Panc1 (cell line): ENCODE results near the gene ECEL1. TPM values are rescaled to one million over a fixed set of nuclear protein-coding genes. Genes with fewer than 3 reads are reported as not detected.

Experiments used
- ATAC-seq: fragments of 200-7000 bp; cut with Tn5 transposase; 2 replicates; pipeline ENCODE4 v1.9.1; 2020; ENCODE audit warnings: mild to moderate bottlenecking, moderate library complexity
- BruUV-seq: library from RNA; stranded (reverse); fragments of 400-500 nt; replicated peaks from 2 replicates; lab custom pipeline; 2021; lab: Mats Ljungman, UMichigan
- CTCF ChIA-PET: fragments of 300-600 bp; sonication (Branson Sonifier 250); formaldehyde crosslinking; loops from one replicate; lab custom pipeline; 2022; ENCODE audit warnings: antibody characterized with exemption; lab: Charles Lee
- POLR2A ChIA-PET: fragments of 300-600 bp; sonication (Branson Sonifier 250); formaldehyde crosslinking; loops from one replicate; lab custom pipeline; 2022; ENCODE audit warnings: antibody characterized with exemption; lab: Charles Lee
- DNase-seq: peaks from one replicate; pipeline ENCODE4 v3.0.0-alpha.2; 2010; ENCODE audit warnings: low read depth, low spot score
- H3K27ac ChIP-seq: 2 replicates; pipeline ENCODE4 v1.5.1; 2011; ENCODE audit warnings: mild to moderate bottlenecking, low read length, inconsistent platforms
- H3K27me3 ChIP-seq: fragments of 200-500 bp; sonication (Bioruptor generic); 2 replicates; pipeline ENCODE4 v1.6.0; 2014; ENCODE audit warnings: low read length, inconsistent platforms; ENCODE audit not compliant: control insufficient read depth, insufficient read depth
- H3K36me3 ChIP-seq: fragments of 200-500 bp; sonication (Bioruptor generic); 2 replicates; pipeline ENCODE4 v1.5.1; 2014; ENCODE audit warnings: inconsistent platforms, mild to moderate bottlenecking, low read length, moderate library complexity; ENCODE audit not compliant: control insufficient read depth, insufficient read depth
- H3K4me1 ChIP-seq: 2 replicates; pipeline ENCODE4 v1.5.1; 2011; ENCODE audit warnings: inconsistent platforms, mild to moderate bottlenecking, low read length, moderate library complexity; ENCODE audit not compliant: control insufficient read depth, insufficient read depth
- H3K4me3 ChIP-seq, 2 experiments: 2 replicates each; pipeline ENCODE4 v1.5.1; 2011 to 2012; ENCODE audit warnings: low read depth in 2 of 2, low read length in 2 of 2, mild to moderate bottlenecking in 2 of 2, inconsistent platforms in 1 of 2, moderate library complexity in 1 of 2
- H3K9me3 ChIP-seq: fragments of 200-500 bp; sonication (Bioruptor generic); 2 replicates; pipeline ENCODE4 v1.5.1; 2014; ENCODE audit warnings: low read depth, mild to moderate bottlenecking, inconsistent platforms, low read length, moderate library complexity; ENCODE audit not compliant: control insufficient read depth, insufficient read depth
- CTCF ChIP-seq: fragments of 450-650 bp; IDR thresholded peaks from 2 replicates; pipeline ENCODE4 v1.5.1; 2017; ENCODE audit warnings: mild to moderate bottlenecking
- POLR2AphosphoS5 ChIP-seq: IDR thresholded peaks from 2 replicates; pipeline ENCODE4 v1.6.1; 2012; ENCODE audit warnings: mild to moderate bottlenecking, low read depth, low read length, moderate library complexity
- REST ChIP-seq, 2 experiments: IDR thresholded peaks; 2 replicates each; pipeline ENCODE4 v1.6.1; 2011 to 2012; ENCODE audit warnings: low read depth in 2 of 2, control low read depth in 1 of 2, low read length in 1 of 2, mild to moderate bottlenecking in 1 of 2, moderate library complexity in 1 of 2; ENCODE audit not compliant: insufficient read depth in 1 of 2
- SIN3A ChIP-seq: IDR thresholded peaks from 2 replicates; pipeline ENCODE4 v1.6.1; 2012; ENCODE audit warnings: low read depth, mild to moderate bottlenecking, low read length, moderate library complexity, borderline replicate concordance; ENCODE audit not compliant: insufficient read depth
- TCF7L2 ChIP-seq: IDR thresholded peaks from 2 replicates; pipeline ENCODE4 v1.6.1; 2011; ENCODE audit warnings: mild to moderate bottlenecking, low read depth, low read length, inconsistent platforms
- in situ Hi-C: cut with HindIII; loops from 2 replicates; pipeline ENCODE4 v1.10.0; 2016; ENCODE audit warnings: low sequenced_read_pairs, low pct_unique_long_range_greater_than_20kb
- intact Hi-C: fragments of 100-400 bp; cut with micrococcal nuclease; formaldehyde crosslinking; loops from one replicate; pipeline ENCODE4 v1.10.0; 2022; ENCODE audit not compliant: unreplicated experiment
- total RNA-seq: library from RNA; stranded (reverse); gene quantifications from one replicate; pipeline ENCODE4 v1.2.1, GENCODE V29; 2021; ENCODE audit not compliant: unreplicated experiment

Gene ECEL1
- total RNA-seq, 1 experiment from 2014 or later: 2.9 TPM

- no peak for TF ChIP-seq REST (IDR thresholded peaks at IDR 0.05; ENCODE audit: insufficient read depth in 1 of 2, low read depth in 2 of 2, low read length in 1 of 2)
- no peak for DNase-seq
- in situ Hi-C loops (no loop called here), intact Hi-C loops (loop anchor here (10.0 kb wide), 2 partner anchors 175 to 615 kb away; no protein-coding TSS in a partner anchor)
- ChIA-PET POLR2A (no interaction called here), CTCF (interaction anchor here (0.7 kb wide), 1 partner anchor 26 kb away, joined by 5 read pairs; no protein-coding TSS in a partner anchor)
- ATAC-seq: no peak
- Histone ChIP-seq H3K27me3 (no peaks in the 10 kb centered on the region), H3K9me3 (no peaks in the 10 kb centered on the region), H3K27ac (no peak within 1 kb of the TSS), H3K4me3 (no peak within 1 kb of the TSS), H3K4me1 (peaks cover 6% of the 10 kb centered on the region; the same call in 1 of the 2 replicates), H3K36me3 (no peaks in the 10 kb centered on the region)
- no TSS peak for BruUV-seq
These were observed 32.2 kb upstream of the ECEL1 start, which contains the start of gene PRSS56 for GRCh38 chr2:232519581-232520438. PRSS56 (plus strand) TSS chr2:232520388; CDS start chr2:232520599, 211 bp downstream.

- DNase-seq (no peak), ATAC-seq (no peak)
- CTCF ChIA-PET: no interaction called here
- no peak overlapping the region for H3K4me3 ChIP-seq
- no peaks in the 10 kb centered on the region for H3K9me3 ChIP-seq
- in situ Hi-C loops: no loop called here
- TF ChIP-seq REST (IDR thresholded peaks at IDR 0.05; ENCODE audit: insufficient read depth in 1 of 2, low read depth in 2 of 2, low read length in 1 of 2) (no peak), TCF7L2 (no peak), CTCF (no peak), POLR2AphosphoS5 (no peak), SIN3A (no peak)
- no peaks in the 10 kb centered on the region for H3K36me3 ChIP-seq
- POLR2A ChIA-PET: interaction anchor here (0.6 kb wide), 1 partner anchor 665 kb away, joined by 5 read pairs; no protein-coding TSS in a partner anchor
- BruUV-seq: no TSS peak
- H3K27me3 ChIP-seq: no peaks in the 10 kb centered on the region
- intact Hi-C loops: no loop called here
- H3K27ac ChIP-seq: no peak overlapping the region
- peaks cover 6% of the 10 kb centered on the region; the same call in 1 of the 2 replicates for H3K4me1 ChIP-seq
These were observed 31.2 kb upstream of the ECEL1 start for GRCh38 chr2:232518844-232519243.
